AG04450 (cell line): Measurements from ENCODE around the gene NKPD1. TPM values are rescaled to one million over a fixed set of nuclear protein-coding genes. Genes with fewer than 3 reads are reported as not detected.

Experiments
- CTCF ChIA-PET: fragments of 300-600, 350-600 bp; formaldehyde crosslinking; extraction: SDS; loops from one replicate; lab custom pipeline; 2022; ENCODE audit warnings: antibody characterized with exemption, inconsistent platforms; lab: Charles Lee
- POLR2A ChIA-PET: fragments of 350-600 bp; formaldehyde crosslinking; extraction: SDS; loops from one replicate; lab custom pipeline; 2021; ENCODE audit warnings: antibody characterized with exemption, inconsistent platforms; lab: Yijun Ruan, JAX
- DNase-seq: peaks from one replicate; pipeline ENCODE4 v3.0.0-alpha.2; 2011; ENCODE audit warnings: low read depth, low spot score
- H3K27ac ChIP-seq: one replicate; pipeline ENCODE4 v1.5.1; 2012; ENCODE audit warnings: low read depth, low read length, control low read depth
- H3K27me3 ChIP-seq: one replicate; pipeline ENCODE4 v1.6.0; 2012; ENCODE audit warnings: low read length; ENCODE audit not compliant: control insufficient read depth, insufficient read depth
- H3K4me3 ChIP-seq: 2 replicates; pipeline ENCODE4 v1.5.1; 2011; ENCODE audit warnings: mild to moderate bottlenecking, low read depth, low read length, control low read depth
- H3K9me3 ChIP-seq: 2 replicates; pipeline ENCODE4 v1.5.1; 2012; ENCODE audit warnings: low read length; ENCODE audit not compliant: control insufficient read depth, insufficient read depth
- polyA plus RNA-seq: library from polyadenylated mRNA; depleted of rRNA; stranded (reverse); fragments of >200 nt; gene quantifications from 2 replicates; pipeline ENCODE4 v1.2.3, GENCODE V29; 2011
- TF ChIP-seq, protein P1 (sequence below): IDR thresholded peaks from 2 replicates; pipeline ENCODE4 v1.5.1; 2011; ENCODE audit warnings: low read depth, low read length, control low read depth, inconsistent platforms

NKPD1 gene
- polyA plus RNA-seq, 1 experiment = 0.04 TPM

DNA sequence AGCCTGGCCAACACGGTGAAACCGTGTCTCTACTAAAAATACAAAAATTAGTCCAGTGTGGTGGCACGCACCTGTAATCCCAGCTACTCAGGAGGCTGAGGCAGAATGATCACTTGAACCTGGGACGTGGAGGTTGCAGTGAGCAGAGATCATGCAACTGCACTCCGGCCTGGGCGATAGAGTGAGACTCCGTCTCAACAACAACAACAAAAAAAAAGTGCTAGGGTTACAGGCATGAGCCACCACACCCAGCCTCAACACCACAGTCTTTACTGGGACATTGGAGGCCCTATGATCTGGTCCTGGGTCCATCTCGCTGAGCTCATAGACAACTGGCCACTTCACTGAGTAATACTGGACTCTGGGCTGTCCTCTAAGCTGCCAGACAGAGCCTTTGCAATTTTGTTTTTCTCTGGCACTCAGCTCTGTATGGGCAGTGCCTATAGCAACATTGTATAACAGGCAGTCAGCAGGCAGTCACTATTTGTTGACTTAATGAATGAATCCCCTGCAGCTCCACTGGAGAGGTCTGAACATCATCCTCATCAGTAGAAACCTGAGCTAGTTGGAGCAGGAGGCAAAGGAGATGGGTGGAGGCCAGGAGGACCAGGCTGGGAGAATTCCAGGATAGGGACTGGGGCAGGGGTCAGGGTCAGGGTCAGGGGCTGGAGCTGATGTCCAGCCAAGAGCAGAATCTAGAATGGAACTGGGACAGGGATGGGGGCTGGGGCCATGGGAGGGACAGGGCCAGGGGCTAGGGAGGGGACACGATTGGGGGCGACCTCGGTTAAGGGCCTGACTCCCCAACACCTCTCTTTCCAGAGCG lies 25.9 kb upstream of the NKPD1 start:
- no peak for DNase-seq
- H3K27ac ChIP-seq = no peak overlapping the region
- H3K4me3 ChIP-seq = no peak overlapping the region
- CTCF ChIA-PET = interaction anchor here (0.8 kb wide), 1 partner anchor 9 kb away, joined by 3 read pairs; the partner anchor contains the start of gene TRAPPC6A
- H3K9me3 ChIP-seq = peaks cover 3% of the 10 kb centered on the region; the same call in 1 of the 2 replicates
- POLR2A ChIA-PET = no interaction called here
- H3K27me3 ChIP-seq = no peaks in the 10 kb centered on the region
- TF ChIP-seq, protein P1, sequence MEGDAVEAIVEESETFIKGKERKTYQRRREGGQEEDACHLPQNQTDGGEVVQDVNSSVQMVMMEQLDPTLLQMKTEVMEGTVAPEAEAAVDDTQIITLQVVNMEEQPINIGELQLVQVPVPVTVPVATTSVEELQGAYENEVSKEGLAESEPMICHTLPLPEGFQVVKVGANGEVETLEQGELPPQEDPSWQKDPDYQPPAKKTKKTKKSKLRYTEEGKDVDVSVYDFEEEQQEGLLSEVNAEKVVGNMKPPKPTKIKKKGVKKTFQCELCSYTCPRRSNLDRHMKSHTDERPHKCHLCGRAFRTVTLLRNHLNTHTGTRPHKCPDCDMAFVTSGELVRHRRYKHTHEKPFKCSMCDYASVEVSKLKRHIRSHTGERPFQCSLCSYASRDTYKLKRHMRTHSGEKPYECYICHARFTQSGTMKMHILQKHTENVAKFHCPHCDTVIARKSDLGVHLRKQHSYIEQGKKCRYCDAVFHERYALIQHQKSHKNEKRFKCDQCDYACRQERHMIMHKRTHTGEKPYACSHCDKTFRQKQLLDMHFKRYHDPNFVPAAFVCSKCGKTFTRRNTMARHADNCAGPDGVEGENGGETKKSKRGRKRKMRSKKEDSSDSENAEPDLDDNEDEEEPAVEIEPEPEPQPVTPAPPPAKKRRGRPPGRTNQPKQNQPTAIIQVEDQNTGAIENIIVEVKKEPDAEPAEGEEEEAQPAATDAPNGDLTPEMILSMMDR = no peak

DNA sequence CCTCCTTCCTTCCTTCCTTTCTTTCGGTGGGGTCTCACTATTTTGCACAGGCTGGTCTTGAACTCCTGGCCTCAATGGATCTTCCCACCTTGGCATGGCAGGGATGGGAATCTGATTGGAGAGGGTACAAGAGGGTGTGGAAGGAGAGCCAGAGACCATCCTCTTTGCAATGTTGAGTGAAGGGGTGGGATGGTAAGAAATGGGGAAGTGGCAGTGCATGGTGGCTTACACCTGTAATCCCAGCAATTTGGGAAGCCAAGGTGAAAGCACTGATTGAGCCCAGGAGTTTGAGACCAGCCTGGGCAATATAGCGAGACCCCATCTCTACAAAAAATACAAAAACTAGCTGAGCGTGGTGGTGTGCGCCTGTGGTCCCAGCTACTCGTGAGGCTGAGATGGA lies 23.3 kb upstream of the NKPD1 start:
- Histone ChIP-seq H3K27me3 (no peaks in the 10 kb centered on the region), H3K4me3 (no peak overlapping the region), H3K9me3 (no peaks in the 10 kb centered on the region), H3K27ac (no peak overlapping the region)
- TF ChIP-seq, protein P1 = no peak
- no peak for DNase-seq
- POLR2A ChIA-PET = interaction anchor here (0.5 kb wide), 1 partner anchor 163 kb away, joined by 6 read pairs; no protein-coding TSS in a partner anchor
- CTCF ChIA-PET = interaction anchor here (3.2 kb wide), 1 partner anchor 155 kb away, joined by 8 read pairs; no protein-coding TSS in a partner anchor

DNA sequence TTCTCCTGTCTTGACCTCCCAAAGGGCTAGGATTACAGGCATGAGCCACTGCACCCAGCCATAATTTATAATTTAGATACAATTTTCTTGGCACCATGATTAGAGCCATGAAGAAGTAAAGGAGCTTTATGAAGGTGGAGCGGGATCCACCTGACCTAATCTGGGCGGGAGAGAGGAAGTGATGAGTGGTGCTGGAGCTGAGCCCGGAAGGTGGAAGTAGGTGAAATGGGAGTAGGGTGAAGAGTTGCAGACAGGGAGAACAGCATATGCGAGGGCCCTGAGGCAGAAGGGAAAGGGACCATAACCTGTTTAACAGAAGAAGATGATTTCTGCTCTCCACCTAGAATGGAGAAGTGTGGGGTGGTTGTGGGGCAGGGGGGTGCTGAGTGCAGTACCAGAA lies 22.0 kb upstream of the NKPD1 start:
- Histone ChIP-seq H3K27me3 (no peaks in the 10 kb centered on the region), H3K9me3 (no peaks in the 10 kb centered on the region; the same call in 1 of the 2 replicates), H3K4me3 (no peak overlapping the region), H3K27ac (no peak overlapping the region)
- ChIA-PET POLR2A (no interaction called here), CTCF (interaction anchor here (1.7 to 3.2 kb wide), 2 partner anchors 18 to 156 kb away, joined by 4 to 8 read pairs; no protein-coding TSS in a partner anchor)
- no peak for DNase-seq
- TF ChIP-seq, protein P1 = no peak

DNA sequence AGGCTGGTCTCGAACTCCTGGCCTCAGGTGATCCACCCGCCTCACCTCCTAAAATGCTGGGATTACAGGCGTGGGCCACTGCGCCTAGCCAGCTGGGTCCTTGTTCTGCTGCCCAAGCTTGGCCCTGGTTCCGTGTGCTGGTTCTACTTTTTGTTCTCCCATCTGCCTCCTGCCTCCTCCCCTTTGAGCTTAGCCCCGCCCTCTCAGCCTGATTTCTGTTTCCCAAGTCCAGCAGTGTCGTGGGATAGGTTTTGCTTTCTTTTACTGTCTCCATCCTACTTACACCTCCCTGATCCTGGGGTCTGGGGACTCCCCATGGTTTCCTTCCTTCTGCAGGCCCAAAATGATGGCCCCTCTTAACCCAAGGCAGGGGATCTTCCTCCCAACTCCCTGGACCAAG lies 20.2 kb upstream of the NKPD1 start:
- Histone ChIP-seq H3K9me3 (no peaks in the 10 kb centered on the region; the same call in 1 of the 2 replicates), H3K4me3 (no peak overlapping the region), H3K27me3 (no peaks in the 10 kb centered on the region), H3K27ac (no peak overlapping the region)
- TF ChIP-seq, protein P1 = no peak
- ChIA-PET CTCF (no interaction called here), POLR2A (interaction anchor here (0.6 kb wide), 1 partner anchor 138 kb away, joined by 6 read pairs; no protein-coding TSS in a partner anchor)
- no peak for DNase-seq

DNA sequence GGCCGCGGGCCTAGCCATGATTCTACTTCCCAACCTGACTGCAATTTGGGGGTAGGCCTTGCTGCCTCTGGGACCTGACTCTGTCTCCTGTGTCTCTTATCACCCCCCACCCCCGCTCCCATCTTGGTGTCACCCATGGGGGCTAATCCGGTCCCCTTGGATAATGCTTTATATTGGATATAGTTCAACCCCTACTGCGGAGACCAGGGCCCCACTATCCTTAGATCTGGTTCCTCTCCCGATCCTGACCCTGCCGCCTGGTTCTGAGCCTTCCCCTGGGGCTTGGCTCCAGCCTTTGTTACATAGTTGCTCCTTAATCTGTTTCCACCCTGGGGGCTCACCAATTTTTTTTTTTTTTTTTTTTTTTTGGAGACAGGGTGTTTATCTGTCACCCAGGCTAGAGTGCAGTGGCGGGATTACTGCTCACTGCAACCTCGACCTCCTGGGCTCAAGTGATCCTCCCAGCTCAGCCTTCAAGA lies 19.1 kb upstream of the NKPD1 start:
- H3K4me3 ChIP-seq = peak overlapping the region; percentile 97
- H3K27me3 ChIP-seq = no peaks in the 10 kb centered on the region
- ChIA-PET CTCF (no interaction called here), POLR2A (interaction anchor here (0.7 kb wide), 1 partner anchor 25 kb away, joined by 11 read pairs; no protein-coding TSS in a partner anchor)
- TF ChIP-seq, protein P1 = no peak
- no peak overlapping the region for H3K27ac ChIP-seq
- DNase-seq = no peak
- no peaks in the 10 kb centered on the region; the same call in 1 of the 2 replicates for H3K9me3 ChIP-seq
